GM12873 (cell line): Measurements from ENCODE around the gene DCDC2.

Experiments
- TF ChIP-seq, protein P1 (sequence below): IDR thresholded peaks from 2 replicates; pipeline ENCODE4 v1.5.1; 2012; ENCODE audit warnings: low read depth, mild to moderate bottlenecking, moderate library complexity, low read length, control low read depth; ENCODE audit not compliant: insufficient read depth; ENCODE audit errors: missing control alignments

DCDC2 gene

DNA sequence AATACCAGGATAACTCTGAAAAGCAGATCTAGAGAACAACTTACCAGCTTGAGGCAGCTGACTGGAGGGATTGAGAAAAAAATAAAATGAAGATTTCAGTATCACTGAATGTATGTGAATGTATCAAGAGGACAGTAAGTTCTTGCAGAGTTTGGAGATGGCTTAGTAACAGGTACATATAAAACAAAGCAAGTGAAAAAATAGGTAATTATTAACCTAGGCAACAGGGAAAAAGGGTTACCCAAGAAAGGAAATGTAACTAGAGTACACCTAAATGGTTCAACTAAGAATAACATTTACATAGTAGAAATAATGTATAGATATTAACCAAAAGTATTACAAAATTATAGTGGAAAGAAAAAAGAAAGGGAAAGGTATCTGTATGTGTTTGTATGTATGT lies 164.5 kb downstream of the DCDC2 start:
- TF ChIP-seq, protein P1, sequence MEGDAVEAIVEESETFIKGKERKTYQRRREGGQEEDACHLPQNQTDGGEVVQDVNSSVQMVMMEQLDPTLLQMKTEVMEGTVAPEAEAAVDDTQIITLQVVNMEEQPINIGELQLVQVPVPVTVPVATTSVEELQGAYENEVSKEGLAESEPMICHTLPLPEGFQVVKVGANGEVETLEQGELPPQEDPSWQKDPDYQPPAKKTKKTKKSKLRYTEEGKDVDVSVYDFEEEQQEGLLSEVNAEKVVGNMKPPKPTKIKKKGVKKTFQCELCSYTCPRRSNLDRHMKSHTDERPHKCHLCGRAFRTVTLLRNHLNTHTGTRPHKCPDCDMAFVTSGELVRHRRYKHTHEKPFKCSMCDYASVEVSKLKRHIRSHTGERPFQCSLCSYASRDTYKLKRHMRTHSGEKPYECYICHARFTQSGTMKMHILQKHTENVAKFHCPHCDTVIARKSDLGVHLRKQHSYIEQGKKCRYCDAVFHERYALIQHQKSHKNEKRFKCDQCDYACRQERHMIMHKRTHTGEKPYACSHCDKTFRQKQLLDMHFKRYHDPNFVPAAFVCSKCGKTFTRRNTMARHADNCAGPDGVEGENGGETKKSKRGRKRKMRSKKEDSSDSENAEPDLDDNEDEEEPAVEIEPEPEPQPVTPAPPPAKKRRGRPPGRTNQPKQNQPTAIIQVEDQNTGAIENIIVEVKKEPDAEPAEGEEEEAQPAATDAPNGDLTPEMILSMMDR, result no peak

DNA sequence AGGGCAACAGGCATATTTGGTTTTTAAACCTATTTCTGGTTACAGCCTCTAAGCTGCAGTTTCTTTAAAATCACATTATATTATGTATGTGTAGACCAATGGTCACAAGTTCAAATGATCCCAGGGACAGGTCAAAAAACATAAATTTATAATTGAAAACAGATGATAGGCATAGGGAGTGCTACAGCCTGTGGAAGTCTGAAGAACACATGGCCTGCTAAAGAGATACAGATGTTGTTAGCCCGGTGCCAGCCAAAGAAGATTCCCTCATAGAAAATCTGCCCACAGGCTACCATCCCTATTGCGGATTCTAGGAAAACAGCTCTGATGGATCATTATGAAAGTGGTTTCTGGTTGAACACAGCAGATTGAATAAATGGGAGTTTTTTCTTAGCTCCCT lies 166.5 kb downstream of the DCDC2 start:
- TF ChIP-seq, protein P1, result no peak

DNA sequence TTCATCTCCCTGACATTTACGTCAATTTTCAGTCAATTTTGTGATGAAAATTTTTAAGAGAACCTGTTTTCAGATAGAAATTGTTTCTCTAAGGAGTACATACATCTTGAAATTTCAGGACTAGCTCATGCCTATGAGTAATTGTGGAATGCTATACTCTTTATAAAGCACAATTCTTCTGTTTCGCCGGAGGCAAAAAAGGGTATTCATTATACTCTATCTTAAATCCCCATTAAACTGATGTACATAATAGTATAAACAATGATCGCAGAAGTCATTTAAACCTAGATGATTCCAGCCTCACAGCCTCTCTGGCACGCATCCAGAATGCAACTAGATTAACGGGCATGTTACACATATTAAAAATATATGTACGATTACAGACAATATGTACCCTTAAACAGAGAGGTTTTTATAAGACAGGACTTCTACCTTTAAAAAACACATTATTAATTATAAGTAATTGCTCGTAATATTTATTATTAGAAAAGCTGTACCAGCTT lies 169.2 kb downstream of the DCDC2 start:
- TF ChIP-seq, protein P1, result no peak

DNA sequence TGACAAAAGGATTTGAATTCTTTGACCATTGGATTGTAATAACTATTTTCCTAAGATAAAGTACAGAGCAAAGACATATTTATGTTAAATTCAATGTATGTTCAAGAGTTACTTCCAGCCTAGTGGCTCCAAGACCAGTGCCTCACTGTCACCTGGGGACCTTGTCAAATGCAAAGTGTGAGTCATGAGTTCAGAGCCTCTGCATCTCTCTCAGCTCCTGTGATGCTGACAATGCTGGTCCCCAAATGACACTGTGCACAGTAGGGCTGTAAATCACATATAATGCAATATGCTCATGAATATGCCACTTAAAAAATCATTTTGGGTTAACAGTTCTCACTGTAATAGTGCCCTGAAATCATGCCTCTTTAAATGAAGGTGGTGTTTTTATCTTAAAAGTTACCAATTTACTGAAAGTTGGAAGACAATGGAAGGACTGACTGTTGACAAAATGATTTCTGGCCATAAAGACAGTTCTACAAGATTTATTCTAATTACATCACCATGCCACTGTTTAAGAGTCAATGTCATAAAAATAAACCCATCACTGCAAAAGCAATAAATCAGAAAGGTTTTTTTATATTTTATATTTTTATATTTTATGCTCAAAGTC lies 169.8 kb downstream of the DCDC2 start:
- TF ChIP-seq, protein P1, result no peak

DNA sequence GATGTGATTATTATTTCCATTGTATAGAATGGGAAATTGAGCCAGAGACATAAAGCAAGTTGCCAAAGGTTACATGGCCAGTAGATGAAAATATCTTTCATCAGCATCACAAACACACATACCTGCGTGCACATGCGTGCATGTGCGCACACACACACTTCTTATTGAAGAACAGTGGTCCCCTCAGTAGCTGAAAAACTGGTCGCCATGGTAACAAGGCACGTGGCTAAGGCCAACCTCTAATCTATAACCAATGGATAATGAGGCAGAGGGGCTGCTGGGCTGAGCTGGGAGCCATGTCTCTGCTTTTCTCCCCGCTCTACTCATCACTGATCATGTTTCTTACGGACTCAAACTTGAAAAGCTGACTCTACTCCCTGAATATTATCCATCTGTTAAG lies 171.5 kb downstream of the DCDC2 start:
- TF ChIP-seq, protein P1, result no peak

DNA sequence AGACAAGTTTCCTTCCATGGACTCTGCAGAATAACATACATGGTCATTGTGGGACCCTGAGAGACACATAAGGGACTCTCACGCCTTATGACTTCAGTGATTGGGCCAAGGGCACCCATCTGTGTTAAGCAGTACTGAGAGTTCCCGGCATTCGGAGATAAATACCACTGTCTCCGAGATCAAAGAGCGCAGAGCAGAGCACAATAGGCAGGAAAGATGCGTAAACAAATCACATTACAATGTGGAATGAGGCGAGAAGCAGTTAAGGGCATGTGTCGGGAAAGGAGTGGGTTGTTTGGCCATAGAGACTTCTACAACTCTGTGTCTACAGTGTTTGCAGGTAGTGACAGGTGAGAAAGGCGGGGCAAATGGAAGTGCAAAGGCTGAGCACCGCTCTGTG lies 174.3 kb downstream of the DCDC2 start:
- TF ChIP-seq, protein P1, result no peak

DNA sequence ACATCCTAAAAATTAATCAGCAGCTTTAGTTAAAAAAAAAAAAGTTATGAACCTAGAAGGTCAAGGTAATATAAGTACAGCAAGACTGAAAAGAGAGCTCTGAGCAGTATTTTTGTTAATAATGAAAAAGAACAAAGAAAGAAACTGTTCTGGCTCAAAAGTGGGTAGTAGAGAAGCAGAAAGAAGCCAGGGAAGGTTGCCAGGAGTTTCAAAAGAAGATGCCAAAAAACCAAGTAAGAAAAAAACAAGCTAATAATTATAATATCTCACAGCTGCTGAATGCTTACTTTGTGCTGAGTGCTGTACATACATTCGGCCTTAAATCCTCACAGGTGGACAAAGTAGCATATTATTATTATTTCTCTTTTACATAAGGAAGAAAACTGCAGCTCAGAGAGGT lies 200.0 kb downstream of the DCDC2 start:
- TF ChIP-seq, protein P1, result no peak
